ENCODE data around the gene SRPK3.
"Not testable (repeated sequence)": the region's sequence is repeated elsewhere in the genome, so short reads cannot be mapped to it uniquely, and the experiment has no call there.

The SRPK3 gene

GRCh38 chrX:153746359-153746758, 34.5 kb upstream of the SRPK3 start:
- no peak for DNase-seq

GRCh38 chrX:153746991-153747390, 33.9 kb upstream of the SRPK3 start:
- not testable (repeated sequence) for DNase-seq

- not testable (repeated sequence) for DNase-seq
Measured at GRCh38 chrX:153749017-153749416, 31.8 kb upstream of the SRPK3 start.

- DNase-seq: no peak
Measured at GRCh38 chrX:153750127-153750774, 30.6 kb upstream of the SRPK3 start.

- DNase-seq: no peak
Measured at GRCh38 chrX:153755136-153755535, 25.7 kb upstream of the SRPK3 start.

GRCh38 chrX:153761863-153762262, 19.0 kb upstream of the SRPK3 start:
- no peak for DNase-seq

GRCh38 chrX:153762626-153763173, 18.1 kb upstream of the SRPK3 start:
- no peak for DNase-seq

- no peak for DNase-seq
Measured at GRCh38 chrX:153763298-153763932, 17.4 kb upstream of the SRPK3 start.

- peak; percentile 78 for DNase-seq
Measured at GRCh38 chrX:153763989-153764755, 16.7 kb upstream of the SRPK3 start, which contains the start of gene PLXNB3. Gene PLXNB3, plus strand, starts transcription at chrX:153764249. Its CDS starts 1,287 bp downstream, at chrX:153765536.

- DNase-seq: no peak
Measured at GRCh38 chrX:153764786-153765137, 16.1 kb upstream of the SRPK3 start.

GRCh38 chrX:153765138-153766079, 15.4 kb upstream of the SRPK3 start:
- no peak for DNase-seq

GRCh38 chrX:153766098-153766817, 14.6 kb upstream of the SRPK3 start:
- no peak for DNase-seq

GRCh38 chrX:153766871-153767673, 13.8 kb upstream of the SRPK3 start:
- no peak for DNase-seq

- DNase-seq: no peak
Measured at GRCh38 chrX:153767674-153768055, 13.2 kb upstream of the SRPK3 start.

- no peak for DNase-seq
Measured at GRCh38 chrX:153768311-153769157, 12.3 kb upstream of the SRPK3 start.

GRCh38 chrX:153769158-153769864, 11.5 kb upstream of the SRPK3 start:
- no peak for DNase-seq

- no peak for DNase-seq
Measured at GRCh38 chrX:153769865-153770600, 10.8 kb upstream of the SRPK3 start.

- DNase-seq: peak; percentile 3
Measured at GRCh38 chrX:153770601-153771414, 10.0 kb upstream of the SRPK3 start.

All from activated gamma-delta T cell treated with Interleukin-2 at 50 U/mL for 16 hours (primary cell).